HEK293 (cell line): Measurements from ENCODE around the gene KRT79.

Source experiments
- AEBP2 ChIP-seq: fragments of 450-650 bp; formaldehyde crosslinking; IDR thresholded peaks from 2 replicates; pipeline ENCODE4 v1.5.1; 2016; ENCODE audit warnings: missing biosample characterization, missing genetic modification characterization, borderline replicate concordance
- ATF2 ChIP-seq: fragments of 450-650 bp; formaldehyde crosslinking; IDR thresholded peaks from 2 replicates; pipeline ENCODE4 v1.5.1; 2016; ENCODE audit warnings: missing biosample characterization, missing genetic modification characterization, low read depth
- CTCF ChIP-seq: fragments of 450-650 bp; formaldehyde crosslinking; IDR thresholded peaks from 2 replicates; pipeline ENCODE4 v1.5.1; 2016; ENCODE audit warnings: missing biosample characterization, missing genetic modification characterization
- ZNF10 ChIP-seq: fragments of 450-650 bp; formaldehyde crosslinking; IDR thresholded peaks from 2 replicates; pipeline ENCODE4 v1.5.1; 2017; ENCODE audit warnings: missing biosample characterization, missing genetic modification characterization
- ZNF175 ChIP-seq: fragments of 450-650 bp; formaldehyde crosslinking; IDR thresholded peaks from 2 replicates; pipeline ENCODE4 v1.5.1; 2016; ENCODE audit warnings: missing biosample characterization, missing genetic modification characterization
- ZNF416 ChIP-seq: fragments of 450-650 bp; formaldehyde crosslinking; IDR thresholded peaks from 2 replicates; pipeline ENCODE4 v1.5.1; 2016; ENCODE audit warnings: missing biosample characterization, missing genetic modification characterization
- ZNF513 ChIP-seq: fragments of 450-650 bp; IDR thresholded peaks from 2 replicates; pipeline ENCODE4 v1.5.1; 2018; ENCODE audit warnings: missing biosample characterization, missing genetic modification characterization
- ZNF529 ChIP-seq: fragments of 450-650 bp; formaldehyde crosslinking; IDR thresholded peaks from 2 replicates; pipeline ENCODE4 v1.5.1; 2017; ENCODE audit warnings: missing genetic modification characterization, missing biosample characterization; ENCODE audit not compliant: insufficient replicate concordance
- ZNF561 ChIP-seq: fragments of 450-650 bp; IDR thresholded peaks from 2 replicates; pipeline ENCODE4 v1.5.1; 2018; ENCODE audit warnings: missing biosample characterization, missing genetic modification characterization, borderline replicate concordance
- ZNF776 ChIP-seq: fragments of 450-650 bp; formaldehyde crosslinking; IDR thresholded peaks from 2 replicates; pipeline ENCODE4 v1.5.0; 2017; ENCODE audit warnings: missing biosample characterization, missing genetic modification characterization, borderline replicate concordance
- ZNF777 ChIP-seq: fragments of 450-650 bp; formaldehyde crosslinking; IDR thresholded peaks from 2 replicates; pipeline ENCODE4 v1.5.1; 2017; ENCODE audit warnings: missing biosample characterization, missing genetic modification characterization, borderline replicate concordance
- ZNF843 ChIP-seq: fragments of 450-650 bp; formaldehyde crosslinking; IDR thresholded peaks from 2 replicates; pipeline ENCODE4 v1.5.1; 2016; ENCODE audit warnings: missing biosample characterization, missing genetic modification characterization

GRCh38 chr12:52781399-52782082, 52.6 kb downstream of the KRT79 start:
- no peak for TF ChIP-seq CTCF
- no peak for TF ChIP-seq ATF2 (tag by site-specific recombination)
- no peak for TF ChIP-seq ZNF776 (tag by site-specific recombination)
- TF ChIP-seq ZNF529 (tag by site-specific recombination), result no peak
- TF ChIP-seq ZNF416 (tag by site-specific recombination), result no peak
- no peak for TF ChIP-seq ZNF175 (tag by site-specific recombination)
- no peak for TF ChIP-seq ZNF513 (tag by site-specific recombination)
- TF ChIP-seq ZNF10 (tag by site-specific recombination), result no peak
- TF ChIP-seq ZNF561 (tag by site-specific recombination), result no peak
- TF ChIP-seq ZNF843, result no peak
- no peak for TF ChIP-seq AEBP2 (tag by site-specific recombination)
- TF ChIP-seq ZNF777 (tag by site-specific recombination), result no peak
